Smooth muscle cell (in vitro differentiated cells): ENCODE results near the gene ATP8A2. TPM values are rescaled to one million over a fixed set of nuclear protein-coding genes. Genes with fewer than 3 reads are reported as not detected.

Source experiments
- DNase-seq: peaks from one replicate; lab custom pipeline; 2025; ENCODE audit not compliant: unreplicated experiment; lab: John Stamatoyannopoulos, UW
- H2AFZ ChIP-seq: fragments of 200-600 bp; sonication (generic); 2 replicates; pipeline ENCODE4 v1.6.0; 2016; ENCODE audit warnings: antibody characterized with exemption, low read depth, mild to moderate bottlenecking
- H3F3A ChIP-seq: fragments of 200-600 bp; sonication (generic); 2 replicates; pipeline ENCODE4 v1.6.0; 2017; ENCODE audit warnings: antibody characterized with exemption, low read depth
- H3K27ac ChIP-seq: fragments of 200-600 bp; sonication (generic); 2 replicates; pipeline ENCODE4 v1.5.1; 2016; ENCODE audit warnings: low read depth, mild to moderate bottlenecking
- H3K27me3 ChIP-seq: fragments of 200-600 bp; sonication (generic); 2 replicates; pipeline ENCODE4 v1.6.1; 2016; ENCODE audit warnings: low read depth, mild to moderate bottlenecking
- H3K36me3 ChIP-seq: fragments of 200-600 bp; sonication (generic); 2 replicates; pipeline ENCODE4 v1.5.1; 2016; ENCODE audit warnings: low read depth
- H3K4me1 ChIP-seq: fragments of 200-600 bp; sonication (generic); 2 replicates; pipeline ENCODE4 v1.5.1; 2016; ENCODE audit warnings: low read depth
- H3K4me2 ChIP-seq: fragments of 200-600 bp; sonication (generic); 2 replicates; pipeline ENCODE4 v1.6.0; 2016; ENCODE audit warnings: mild to moderate bottlenecking
- H3K4me3 ChIP-seq: fragments of 200-600 bp; sonication (generic); 2 replicates; pipeline ENCODE4 v1.5.1; 2016; ENCODE audit warnings: mild to moderate bottlenecking
- H3K79me2 ChIP-seq: fragments of 200-600 bp; sonication (generic); 2 replicates; pipeline ENCODE4 v1.6.0; 2016; ENCODE audit warnings: low read depth, mild to moderate bottlenecking
- H3K9ac ChIP-seq: fragments of 200-600 bp; sonication (generic); 2 replicates; pipeline ENCODE4 v1.6.0; 2016; ENCODE audit warnings: low read depth
- H3K9me3 ChIP-seq: fragments of 200-600 bp; sonication (generic); replicated peaks from 2 replicates; pipeline ENCODE4 v1.5.1; 2016; ENCODE audit warnings: low read depth
- H4K20me1 ChIP-seq: fragments of 200-600 bp; sonication (generic); 2 replicates; pipeline ENCODE4 v1.6.0; 2016; ENCODE audit warnings: low read depth
- CTCF ChIP-seq: fragments of 200-600 bp; sonication (generic); IDR thresholded peaks from 2 replicates; pipeline ENCODE4 v1.5.1; 2017; ENCODE audit warnings: borderline replicate concordance, mild to moderate bottlenecking, antibody characterized with exemption; ENCODE audit not compliant: insufficient read depth, poor library complexity, severe bottlenecking
- WGBS: methylation state at CpG from one replicate; pipeline ENCODE4 v1.1.7; 2016; ENCODE audit warnings: low lambda C conversion rate; 5-methylcytosine and 5-hydroxymethylcytosine counted together
- polyA plus RNA-seq: library from polyadenylated mRNA; unstranded; fragments of >200 nt; fragmentation: Nextera tagmentation; extraction: Ambion mirVana; gene quantifications from 2 replicates; pipeline ENCODE4 v1.2.1, GENCODE V29; 2016
- total RNA-seq: library from RNA; depleted of rRNA; stranded (reverse); fragments of >200 nt; gene quantifications from 2 replicates; pipeline ENCODE4 v1.2.3, GENCODE V29; 2014

ATP8A2 gene
- total and polyA plus RNA-seq, 2 experiments from 2014 or later: under 0.01 to 0.06 TPM

GRCh38 chr13:25462301-25463125 is 90.7 kb downstream of the ATP8A2 start:
- no peak overlapping the region for H2AFZ ChIP-seq
- DNase-seq: no peak
- H3K4me2 ChIP-seq: no peak overlapping the region
- no peaks in the 10 kb centered on the region for H3K4me1 ChIP-seq
- H3K79me2 ChIP-seq: no peaks in the 10 kb centered on the region
- H3K36me3 ChIP-seq: no peaks in the 10 kb centered on the region
- H3K27ac ChIP-seq: no peak overlapping the region
- no peaks in the 10 kb centered on the region for H4K20me1 ChIP-seq
- no peak overlapping the region for H3K4me3 ChIP-seq
- no peak for TF ChIP-seq CTCF
- H3K9ac ChIP-seq: no peak overlapping the region
- no peaks in the 10 kb centered on the region for H3K9me3 ChIP-seq
- H3K27me3 ChIP-seq: peaks cover 13% of the 10 kb centered on the region
- 77% methylated on average over 9 of the region's 9 CpGs for WGBS
- H3F3A ChIP-seq: no peaks in the 10 kb centered on the region

- H2AFZ ChIP-seq: no peak overlapping the region
- no peak for TF ChIP-seq CTCF
These were observed 91.7 kb downstream of the ATP8A2 start for GRCh38 chr13:25463496-25463895.

GRCh38 chr13:25466880-25467279 is 95.1 kb downstream of the ATP8A2 start:
- H3K36me3 ChIP-seq: no peaks in the 10 kb centered on the region
- H2AFZ ChIP-seq: no peak overlapping the region
- no peak overlapping the region for H3K27ac ChIP-seq
- H3K9ac ChIP-seq: no peak overlapping the region
- H3K4me2 ChIP-seq: no peak overlapping the region
- H4K20me1 ChIP-seq: no peaks in the 10 kb centered on the region
- H3K4me1 ChIP-seq: peaks cover 4% of the 10 kb centered on the region
- no peaks in the 10 kb centered on the region for H3F3A ChIP-seq
- TF ChIP-seq CTCF: no peak
- WGBS: 85% methylated on average over 4 of the region's 4 CpGs
- H3K79me2 ChIP-seq: no peaks in the 10 kb centered on the region
- H3K4me3 ChIP-seq: no peak overlapping the region
- peaks cover 54% of the 10 kb centered on the region for H3K27me3 ChIP-seq
- no peaks in the 10 kb centered on the region for H3K9me3 ChIP-seq
- no peak for DNase-seq

More at GRCh38 chr13:25463496-25463895, 91.7 kb downstream of the ATP8A2 start:
- no peaks in the 10 kb centered on the region for H3K36me3 ChIP-seq
- no peaks in the 10 kb centered on the region for H4K20me1 ChIP-seq
- WGBS: 67% methylated on average over 3 of the region's 3 CpGs
- no peak overlapping the region for H3K4me3 ChIP-seq
- H3K9me3 ChIP-seq: no peaks in the 10 kb centered on the region
- DNase-seq: no peak
- no peaks in the 10 kb centered on the region for H3K4me1 ChIP-seq
- H3K27me3 ChIP-seq: peaks cover 22% of the 10 kb centered on the region
- no peaks in the 10 kb centered on the region for H3F3A ChIP-seq
- H3K27ac ChIP-seq: no peak overlapping the region
- no peak overlapping the region for H3K9ac ChIP-seq
- no peak overlapping the region for H3K4me2 ChIP-seq
- no peaks in the 10 kb centered on the region for H3K79me2 ChIP-seq
